GM21619 (cell line): ENCODE data around the gene ELOVL5.
"Not testable (repeated sequence)": the region's sequence is repeated elsewhere in the genome, so short reads cannot be mapped to it uniquely, and the experiment has no call there.

ENCODE experiments used
- ATAC-seq: cut with Tn5 transposase; IDR thresholded peaks from one replicate; pipeline ENCODE4 v1.9.1; 2021; ENCODE audit not compliant: unreplicated experiment

Gene ELOVL5

DNA sequence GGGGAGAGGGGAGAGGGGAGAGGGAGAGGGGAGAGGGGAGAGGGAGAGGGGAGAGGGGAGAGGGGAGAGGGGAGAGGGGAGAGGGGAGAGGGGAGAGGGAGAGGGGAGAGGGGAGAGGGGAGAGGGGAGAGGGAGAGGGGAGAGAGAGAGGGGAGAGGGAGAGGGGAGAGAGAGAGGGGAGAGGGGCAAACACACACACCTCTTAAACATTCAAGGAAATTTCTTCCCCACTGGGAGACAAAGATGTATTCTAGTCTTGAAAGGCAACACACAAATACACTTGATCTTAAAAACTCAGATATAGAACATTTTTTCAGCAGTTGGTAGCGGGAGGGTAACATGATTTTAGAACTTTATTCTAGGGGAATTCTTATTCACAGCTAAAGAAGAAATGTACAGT, 42.5 kb downstream of the ELOVL5 start:
- ATAC-seq, result not testable (repeated sequence)

DNA sequence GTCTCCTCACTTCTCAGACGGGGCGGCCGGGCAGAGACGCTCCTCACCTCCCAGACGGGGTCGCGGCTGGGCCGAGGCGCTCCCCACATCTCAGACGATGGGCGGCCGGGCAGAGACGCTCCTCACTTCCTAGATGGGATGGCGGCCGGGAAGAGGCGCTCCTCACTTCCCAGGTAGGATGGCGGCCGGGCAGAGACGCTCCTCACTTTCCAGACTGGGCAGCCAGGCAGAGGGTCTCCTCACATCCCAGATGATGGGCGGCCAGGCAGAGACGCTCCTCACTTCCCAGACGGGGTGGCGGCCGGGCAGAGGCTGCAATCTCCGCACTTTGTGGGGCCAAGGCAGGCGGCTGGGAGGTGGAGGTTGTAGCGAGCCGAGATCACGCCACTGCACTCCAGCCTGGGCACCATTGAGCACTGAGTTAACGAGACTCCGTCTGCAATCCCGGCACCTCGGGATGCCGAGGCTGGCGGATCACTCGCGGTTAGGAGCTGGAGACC, 43.2 kb downstream of the ELOVL5 start:
- not testable (repeated sequence) for ATAC-seq

DNA sequence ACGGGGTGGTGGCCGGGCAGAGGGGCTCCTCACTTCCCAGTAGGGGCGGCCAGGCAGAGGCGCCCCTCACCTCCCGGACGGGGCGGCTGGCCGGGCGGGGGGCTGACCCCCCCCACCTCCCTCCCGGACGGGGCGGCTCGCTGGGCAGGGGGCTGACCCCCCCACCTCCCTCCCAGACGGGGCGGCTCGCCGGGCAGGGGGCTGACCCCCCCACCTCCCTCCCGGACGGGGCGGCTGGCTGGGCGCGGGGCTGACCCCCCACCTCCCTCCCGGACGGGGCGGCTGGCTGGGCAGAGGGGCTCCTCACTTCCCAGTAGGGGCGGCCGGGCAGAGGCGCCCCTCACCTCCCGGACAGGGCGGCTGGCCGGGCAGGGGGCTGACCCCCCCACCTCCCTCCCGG, 43.8 kb downstream of the ELOVL5 start:
- not testable (repeated sequence) for ATAC-seq

DNA sequence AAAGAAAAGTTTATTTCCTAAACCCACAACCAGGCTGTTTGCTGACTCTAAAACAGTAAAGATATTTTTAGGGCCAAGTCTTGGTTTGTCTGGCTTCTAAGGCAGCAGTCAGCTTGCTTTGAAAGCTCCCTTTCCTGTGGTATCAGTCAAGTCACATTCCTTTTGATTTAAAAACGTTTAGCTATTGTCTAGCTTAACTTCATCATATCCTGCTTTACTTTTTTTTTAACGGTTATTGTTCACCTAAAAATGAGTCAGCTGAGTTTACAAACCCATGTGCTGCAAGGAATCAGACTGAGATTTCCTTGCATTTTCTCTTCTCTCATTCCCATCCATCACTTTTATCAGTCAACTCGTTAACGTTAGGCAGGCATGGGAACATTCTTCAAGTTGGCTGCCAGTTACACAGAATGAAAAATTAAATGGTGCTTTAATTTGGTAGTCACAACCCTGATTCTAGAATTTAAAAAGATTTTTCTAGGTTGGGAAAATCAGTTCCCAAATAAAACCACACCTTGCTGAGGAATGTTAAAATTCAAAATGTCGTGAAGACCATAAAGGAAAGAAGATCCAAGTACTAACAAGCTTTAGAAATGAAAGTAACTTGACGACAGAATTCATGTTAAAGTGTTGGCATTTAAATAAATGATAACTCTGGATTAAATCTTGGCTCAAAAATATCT, 45.9 kb downstream of the ELOVL5 start:
- no peak for ATAC-seq

DNA sequence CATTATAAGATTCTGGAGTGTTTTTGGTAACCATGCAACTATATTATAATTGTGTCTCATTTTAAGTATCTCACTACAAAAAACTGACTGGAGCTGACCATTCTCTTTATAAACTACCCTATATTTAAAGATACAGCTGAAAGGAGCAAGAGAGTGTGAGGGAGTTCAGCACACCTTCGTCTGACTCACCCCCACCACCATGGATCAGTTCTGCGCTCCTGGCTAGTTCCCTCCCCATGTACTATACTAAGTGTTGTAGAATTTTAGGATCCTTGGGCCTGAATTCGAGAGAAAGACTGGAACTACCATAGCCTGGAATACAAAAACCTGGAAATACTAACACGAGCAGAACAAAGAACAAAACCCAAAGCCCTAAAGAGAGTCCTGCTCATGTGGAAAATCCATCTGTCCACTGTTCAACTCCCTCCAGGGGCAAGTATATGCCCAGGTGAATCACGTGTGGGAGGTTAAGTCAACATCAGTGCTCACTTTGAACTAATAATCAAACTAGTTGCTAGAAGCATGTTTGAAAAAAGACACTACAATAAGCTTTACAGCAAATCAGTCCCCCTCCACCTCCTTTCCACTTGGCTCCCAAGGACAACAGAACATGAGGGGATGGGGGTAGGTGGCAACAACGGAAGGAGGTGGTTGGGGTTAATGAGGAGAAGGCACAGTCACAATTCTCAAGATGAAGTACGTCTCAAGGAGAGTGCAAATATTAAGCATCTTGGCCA, 46.8 kb downstream of the ELOVL5 start:
- no peak for ATAC-seq

DNA sequence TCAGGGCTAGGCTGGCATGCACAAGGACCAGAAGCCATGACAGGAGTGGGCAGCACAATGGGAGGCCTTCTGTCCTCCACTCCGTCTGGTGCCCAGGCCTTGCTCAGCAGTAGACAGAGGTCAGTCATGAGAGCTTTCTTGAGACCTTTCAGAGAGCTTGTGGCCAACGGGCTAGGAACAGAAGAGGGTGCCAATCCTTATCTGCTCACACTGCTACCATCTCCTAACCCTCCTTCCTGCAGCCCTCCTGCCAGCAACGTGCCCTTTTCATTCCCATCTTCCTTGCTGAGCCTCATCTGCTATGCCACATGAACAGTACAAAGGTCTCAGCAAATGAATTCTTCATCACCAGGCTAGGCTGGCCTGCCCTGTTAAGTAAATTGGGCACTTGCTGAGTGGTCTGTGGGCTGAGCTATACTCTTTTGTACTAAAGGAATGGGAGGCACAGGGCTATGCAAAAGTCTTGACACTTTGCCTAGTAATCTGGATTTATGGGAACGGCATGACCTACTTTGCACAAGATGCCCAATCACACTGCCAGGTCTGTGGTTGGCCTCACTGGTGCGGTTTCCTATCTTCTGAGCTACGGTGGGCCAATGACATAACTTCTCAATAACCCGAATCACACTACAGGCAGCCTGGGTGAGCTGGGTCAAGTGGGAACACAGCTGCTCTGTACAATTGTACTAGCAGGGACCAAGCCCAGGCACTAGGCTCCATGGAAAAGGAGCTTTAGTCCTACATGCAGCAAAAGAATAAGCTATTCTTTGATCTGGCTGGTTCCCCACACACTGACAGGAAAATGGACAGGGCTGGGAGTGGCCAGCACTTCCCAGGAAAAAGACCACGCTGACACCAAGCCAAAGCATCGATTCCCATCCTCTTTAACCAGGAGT, 47.8 kb downstream of the ELOVL5 start:
- no peak for ATAC-seq

DNA sequence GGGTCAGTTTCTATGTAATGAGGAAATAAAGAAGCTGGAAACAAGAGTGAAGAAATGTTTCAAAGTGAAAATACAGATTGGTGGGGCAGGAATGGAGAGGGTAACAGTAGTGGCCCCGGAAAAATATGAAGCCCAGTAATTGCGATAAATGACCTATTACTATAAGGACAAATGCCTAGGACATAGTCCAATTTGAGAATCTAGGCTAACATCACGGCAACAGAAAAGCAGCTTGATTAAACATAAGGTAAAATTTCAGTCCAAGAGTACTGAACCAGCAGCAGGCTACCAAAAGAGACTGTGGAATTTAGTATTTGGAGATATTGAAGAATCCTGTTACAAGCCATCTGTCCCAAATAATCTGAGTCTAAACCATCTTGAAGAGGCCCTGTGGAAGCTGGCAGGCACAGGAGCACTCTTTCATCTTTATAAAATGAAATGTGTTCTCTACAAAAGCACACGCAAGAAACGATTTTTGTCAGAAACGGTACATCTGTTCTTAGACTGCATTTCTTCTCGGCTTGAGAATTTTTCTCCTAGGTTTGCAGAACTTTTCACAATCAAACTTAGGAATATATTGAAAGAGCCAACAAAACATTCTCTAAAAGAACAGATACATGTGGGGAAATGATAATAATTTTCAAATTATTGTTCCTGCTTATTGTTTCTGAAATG, 49.3 kb downstream of the ELOVL5 start:
- no peak for ATAC-seq

DNA sequence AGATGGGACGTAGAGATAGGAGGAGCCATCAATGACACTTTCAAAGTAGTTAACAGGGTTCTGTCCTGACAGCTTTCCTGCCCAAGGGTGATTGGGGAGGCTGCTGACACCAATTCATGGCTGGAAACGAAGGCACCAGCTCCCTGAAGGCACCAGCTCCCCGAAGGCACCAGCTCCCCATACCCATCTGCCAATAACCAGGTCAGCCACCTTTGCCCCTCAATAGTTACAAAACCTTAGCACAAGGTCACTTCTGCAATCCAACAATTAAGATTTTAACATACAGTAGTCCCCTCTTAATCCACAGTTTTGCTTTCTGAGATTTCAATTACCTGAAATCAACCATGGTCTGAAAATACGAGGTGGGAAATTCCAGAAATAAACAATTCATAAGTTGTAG, 51.7 kb downstream of the ELOVL5 start:
- ATAC-seq, result no peak

DNA sequence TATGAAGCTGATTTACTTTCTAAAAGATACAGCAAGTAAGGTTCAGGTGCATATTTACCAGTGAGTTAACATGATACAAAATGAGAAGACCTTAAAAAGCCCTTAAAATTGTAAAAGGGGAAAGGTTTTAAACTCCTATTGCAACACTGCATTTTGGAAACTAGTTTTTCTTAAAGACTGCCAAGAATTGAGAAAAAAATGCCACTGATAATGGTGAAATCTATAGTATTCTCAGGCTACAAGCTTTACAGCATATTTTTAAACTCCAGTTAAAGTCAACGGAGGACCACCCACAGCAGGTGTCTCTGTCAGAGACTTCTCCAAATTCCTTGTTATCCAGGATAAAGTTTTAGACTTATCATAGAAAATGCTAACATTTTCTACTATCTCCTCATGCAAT, 53.6 kb downstream of the ELOVL5 start:
- no peak for ATAC-seq

DNA sequence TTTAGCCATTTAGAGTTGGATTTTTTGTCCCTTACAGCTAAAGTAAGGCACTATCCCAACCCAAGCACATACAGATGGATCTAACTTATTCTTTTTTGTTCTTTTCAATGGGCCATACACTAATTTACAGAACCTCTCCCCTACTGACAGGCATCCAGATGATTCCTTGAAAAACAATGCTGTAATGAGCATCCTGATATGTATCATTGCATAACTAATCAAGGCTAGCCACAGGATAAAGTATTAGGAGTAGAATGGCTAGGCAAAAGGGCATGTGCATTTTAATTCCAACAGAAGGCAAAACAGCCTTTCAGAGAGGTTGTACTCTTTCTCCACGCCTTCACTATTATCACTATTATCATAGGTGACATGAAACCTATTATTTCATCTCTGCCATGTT, 54.1 kb downstream of the ELOVL5 start:
- ATAC-seq, result no peak

DNA sequence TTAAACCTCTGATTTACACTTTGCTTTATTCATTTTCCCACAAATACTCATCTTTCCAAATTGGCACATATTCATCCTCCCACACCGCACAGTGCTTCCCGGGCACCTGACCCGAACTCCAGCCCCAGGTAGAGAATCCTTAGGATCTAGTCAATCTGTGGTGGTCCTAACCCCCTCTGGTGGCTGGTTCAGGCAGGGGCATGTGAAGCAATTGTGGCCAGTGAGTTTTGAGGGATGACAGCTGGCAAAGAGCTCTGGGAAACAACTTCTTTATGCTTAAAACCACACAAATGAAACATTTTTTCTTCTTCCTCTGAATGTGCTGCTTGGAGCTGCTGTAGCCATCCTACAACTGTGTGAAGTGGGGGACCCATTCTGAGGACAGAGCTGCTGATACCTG, 54.7 kb downstream of the ELOVL5 start:
- ATAC-seq, result no peak

DNA sequence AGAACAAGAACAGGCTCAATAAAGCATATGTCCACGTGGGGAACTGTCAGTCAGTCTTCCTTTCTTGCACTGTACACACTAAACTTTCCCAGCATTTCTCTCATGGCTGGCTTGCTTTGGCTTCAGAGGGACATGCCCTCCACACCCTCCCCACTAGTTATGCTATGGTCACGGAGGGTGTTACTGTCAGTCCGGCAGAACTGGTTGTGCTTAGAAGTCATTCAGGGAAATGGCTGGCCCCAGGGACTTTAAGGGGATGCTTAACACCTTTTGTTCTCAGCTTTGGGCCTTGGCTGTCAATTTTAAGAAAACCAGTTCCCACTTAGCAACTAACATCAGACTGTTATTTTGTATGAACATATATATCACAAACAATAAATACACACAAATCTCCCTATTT, 55.1 kb downstream of the ELOVL5 start:
- ATAC-seq, result no peak

DNA sequence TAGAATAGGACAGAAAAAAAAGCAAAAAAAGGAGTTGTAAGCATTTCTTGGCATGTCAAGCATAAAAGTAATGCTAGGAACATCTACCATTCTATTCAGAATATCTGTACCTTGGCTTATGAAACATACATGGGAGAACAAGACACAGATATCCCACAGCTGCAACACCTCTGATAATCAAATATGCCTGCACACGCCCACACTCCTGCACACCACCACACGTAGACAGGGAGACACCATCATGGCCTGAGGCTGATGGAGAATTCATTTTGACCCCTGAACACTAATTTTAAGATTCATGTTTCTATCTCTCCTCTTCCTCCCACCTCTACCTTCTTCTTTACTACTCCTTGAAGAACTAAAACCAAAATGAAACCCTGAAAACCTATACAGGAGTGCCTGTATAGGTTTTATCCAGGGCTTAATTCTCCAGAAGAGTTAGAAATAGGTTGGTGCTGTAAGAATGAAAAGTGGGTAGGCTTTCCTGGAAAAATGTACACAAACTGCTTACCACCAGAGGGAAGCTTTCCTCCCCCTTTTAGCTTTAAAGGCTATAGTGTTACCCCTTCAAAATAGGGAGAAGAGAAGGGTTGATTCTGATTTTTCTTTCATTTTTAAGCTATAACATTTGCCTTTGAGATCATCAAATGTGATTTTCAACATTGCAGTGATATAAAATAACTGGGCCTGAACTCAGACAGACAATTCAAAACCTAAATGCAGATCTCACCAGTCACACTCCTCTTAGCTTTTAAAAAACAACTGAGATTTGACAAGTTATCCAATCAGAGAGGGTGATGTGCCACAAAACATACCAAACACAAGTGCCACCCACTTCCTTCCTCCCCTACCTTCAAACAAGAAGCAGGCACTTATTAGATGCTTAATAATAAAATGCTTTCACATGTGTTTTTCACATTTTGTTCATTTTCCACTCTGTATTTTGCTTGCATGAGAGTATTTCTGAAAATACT, 57.9 kb downstream of the ELOVL5 start:
- ATAC-seq, result no peak

DNA sequence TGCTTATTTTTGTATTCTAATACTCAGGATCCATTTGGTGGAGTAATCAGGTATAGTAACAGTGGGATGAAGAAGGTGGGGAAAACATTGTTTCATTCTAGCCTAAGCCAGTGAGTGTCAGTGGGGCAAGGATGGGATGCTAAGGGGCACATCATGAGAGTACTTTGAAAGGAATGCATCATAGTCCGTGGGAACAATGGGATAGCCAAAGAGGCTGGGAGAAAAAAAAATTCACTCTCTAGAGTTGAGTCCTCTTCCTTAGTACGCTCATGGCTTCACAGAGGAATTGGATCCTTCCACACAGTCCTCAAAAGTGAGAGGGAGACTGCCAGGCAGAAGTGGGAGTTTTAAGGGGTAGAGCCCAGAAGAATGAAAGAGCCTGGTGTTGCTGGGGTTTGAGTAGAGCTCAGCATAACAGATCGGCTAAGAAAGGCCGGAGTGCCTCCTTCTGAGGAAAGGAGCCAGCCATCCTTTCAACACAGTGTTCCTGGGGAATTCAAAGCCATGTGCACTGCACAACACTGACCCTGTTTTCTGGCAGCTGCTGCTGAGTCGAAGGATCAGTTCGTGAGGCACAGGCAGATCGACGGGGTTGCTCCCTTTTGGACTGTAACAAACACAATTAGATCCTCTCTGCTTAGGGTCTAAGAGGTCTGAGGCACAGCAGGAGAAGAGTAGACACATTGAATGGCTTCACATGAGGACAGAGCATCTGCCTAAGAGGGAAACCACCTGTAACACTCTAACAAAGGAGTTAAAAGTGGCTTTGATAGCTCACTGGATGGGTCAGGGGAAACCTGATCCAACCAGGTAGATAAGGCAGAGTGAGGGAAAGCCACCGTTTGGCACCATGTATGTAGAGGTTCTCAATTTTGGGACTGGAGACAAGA, 61.2 kb downstream of the ELOVL5 start:
- ATAC-seq, result no peak

DNA sequence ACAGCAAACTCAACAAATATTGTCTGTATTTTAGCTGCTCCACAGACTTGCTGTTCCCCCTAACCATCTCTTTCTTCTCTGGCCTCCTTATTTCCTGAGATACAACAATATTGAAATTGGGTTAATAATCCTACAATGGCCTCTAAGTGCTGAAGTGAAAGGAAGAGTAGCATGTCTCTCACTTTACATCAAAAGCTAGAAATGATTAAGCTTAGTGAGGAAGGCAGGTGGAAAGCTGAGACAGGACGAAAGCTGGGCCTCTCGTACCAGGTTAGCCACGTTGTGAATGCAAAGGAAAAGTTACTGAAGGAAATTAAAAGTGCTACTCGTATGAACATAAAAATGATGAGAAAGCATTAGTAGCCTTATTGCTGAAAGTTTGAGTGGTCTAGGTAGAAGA, 63.8 kb downstream of the ELOVL5 start:
- peak; percentile 77 for ATAC-seq

DNA sequence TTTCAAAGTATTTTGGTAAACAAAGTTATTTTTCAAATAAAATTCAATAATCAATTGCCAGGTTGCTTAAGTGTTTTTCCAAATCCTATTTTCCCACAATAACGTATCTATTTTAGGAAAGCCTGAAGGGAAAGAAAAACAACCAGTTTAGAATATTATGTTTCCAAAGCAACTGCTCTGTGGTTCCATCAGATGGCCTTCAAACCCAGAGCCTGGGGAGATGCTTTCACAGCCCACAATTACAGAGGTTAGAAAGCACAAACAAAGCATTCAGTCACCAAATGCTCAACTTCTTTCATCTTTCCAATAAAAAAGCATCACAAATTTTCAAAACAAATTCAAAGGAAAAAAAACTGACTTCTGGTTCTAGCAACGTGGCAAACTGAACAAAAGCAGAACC, 66.0 kb downstream of the ELOVL5 start:
- ATAC-seq, result no peak

DNA sequence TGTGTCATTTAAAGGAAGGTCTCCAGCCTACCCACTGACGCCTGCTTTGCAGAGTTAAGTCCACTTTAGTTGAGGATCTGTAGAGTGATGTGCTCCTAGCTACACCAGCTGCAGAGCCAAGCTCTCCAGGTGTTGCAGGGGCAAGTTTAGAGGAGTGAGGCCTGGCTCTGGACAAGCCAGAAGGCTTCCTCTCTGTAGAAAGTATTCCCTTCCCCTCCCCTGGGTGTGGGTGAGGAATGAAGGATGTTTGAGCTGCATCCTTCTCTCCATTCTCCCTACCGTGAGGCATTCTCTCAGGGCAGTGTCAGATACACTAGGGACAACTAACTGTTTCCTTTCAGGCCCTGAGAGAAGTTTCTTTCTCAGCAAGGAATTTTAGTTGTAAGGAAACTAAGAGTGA, 66.5 kb downstream of the ELOVL5 start:
- ATAC-seq, result no peak

DNA sequence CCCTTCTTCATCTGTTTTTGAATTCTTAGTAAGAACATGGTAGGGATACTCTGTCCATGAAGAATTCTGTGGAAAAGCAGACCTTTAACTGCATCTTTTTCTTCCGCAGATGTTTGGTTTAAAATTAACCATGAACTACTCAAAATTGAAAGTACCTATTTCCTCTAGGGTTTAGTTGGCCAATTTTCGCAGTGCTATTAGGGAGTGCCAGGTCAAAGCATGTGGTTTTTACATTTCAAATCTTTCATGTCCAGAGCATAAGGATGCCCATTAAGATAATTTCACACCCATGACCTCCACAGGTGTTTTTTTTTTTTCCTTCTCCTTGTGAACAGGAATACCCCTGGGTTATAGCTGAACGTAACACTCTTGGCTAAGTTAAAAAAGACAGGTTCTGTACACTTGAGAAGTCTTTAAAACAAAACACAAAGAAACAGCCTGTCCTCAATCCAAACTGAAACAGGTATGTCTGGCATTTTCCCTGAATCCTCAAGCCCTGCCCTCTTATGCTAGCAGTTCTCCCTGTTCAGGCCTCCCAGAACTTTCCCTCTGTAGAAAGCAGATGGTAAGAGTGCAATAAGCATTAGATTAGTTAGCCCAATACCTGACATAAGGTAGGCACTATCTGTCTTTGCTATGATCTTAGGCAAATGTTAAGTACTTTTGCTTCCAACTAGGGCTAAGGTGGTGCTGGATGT, 67.1 kb downstream of the ELOVL5 start:
- peak; percentile 53 for ATAC-seq
